Liver (tissue), 3 donors: ENCODE data around the gene NFAT5.

ENCODE experiments used
- JUND ChIP-seq, 2 donors: IDR thresholded peaks; 2 replicates each; pipeline ENCODE4 v1.6.1; 2016; ENCODE audit warnings: antibody characterized with exemption in 2 of 2
- ZBTB33 ChIP-seq: IDR thresholded peaks from 2 replicates; pipeline ENCODE4 v1.6.1; 2016; ENCODE audit warnings: antibody characterized with exemption
- TF ChIP-seq, protein P1 (sequence below): fragments of 150-350 bp; IDR thresholded peaks from 2 replicates; pipeline ENCODE4 v1.5.1; 2017; ENCODE audit warnings: improper control_type of control experiment, low read depth, low read length; ENCODE audit not compliant: missing input control
- donor health status: healthy.
- donor health status: healthy.

- TF ChIP-seq, protein P1, sequence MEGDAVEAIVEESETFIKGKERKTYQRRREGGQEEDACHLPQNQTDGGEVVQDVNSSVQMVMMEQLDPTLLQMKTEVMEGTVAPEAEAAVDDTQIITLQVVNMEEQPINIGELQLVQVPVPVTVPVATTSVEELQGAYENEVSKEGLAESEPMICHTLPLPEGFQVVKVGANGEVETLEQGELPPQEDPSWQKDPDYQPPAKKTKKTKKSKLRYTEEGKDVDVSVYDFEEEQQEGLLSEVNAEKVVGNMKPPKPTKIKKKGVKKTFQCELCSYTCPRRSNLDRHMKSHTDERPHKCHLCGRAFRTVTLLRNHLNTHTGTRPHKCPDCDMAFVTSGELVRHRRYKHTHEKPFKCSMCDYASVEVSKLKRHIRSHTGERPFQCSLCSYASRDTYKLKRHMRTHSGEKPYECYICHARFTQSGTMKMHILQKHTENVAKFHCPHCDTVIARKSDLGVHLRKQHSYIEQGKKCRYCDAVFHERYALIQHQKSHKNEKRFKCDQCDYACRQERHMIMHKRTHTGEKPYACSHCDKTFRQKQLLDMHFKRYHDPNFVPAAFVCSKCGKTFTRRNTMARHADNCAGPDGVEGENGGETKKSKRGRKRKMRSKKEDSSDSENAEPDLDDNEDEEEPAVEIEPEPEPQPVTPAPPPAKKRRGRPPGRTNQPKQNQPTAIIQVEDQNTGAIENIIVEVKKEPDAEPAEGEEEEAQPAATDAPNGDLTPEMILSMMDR, result no peak
- no peak for TF ChIP-seq JUND (IDR thresholded peaks at IDR 0.05)
- no peak for TF ChIP-seq ZBTB33
These were observed 24.8 kb downstream of the NFAT5 start for GRCh38 chr16:69590590-69590989.
